ENCODE data around the gene PCOLCE2.

PCOLCE2 gene

DNA sequence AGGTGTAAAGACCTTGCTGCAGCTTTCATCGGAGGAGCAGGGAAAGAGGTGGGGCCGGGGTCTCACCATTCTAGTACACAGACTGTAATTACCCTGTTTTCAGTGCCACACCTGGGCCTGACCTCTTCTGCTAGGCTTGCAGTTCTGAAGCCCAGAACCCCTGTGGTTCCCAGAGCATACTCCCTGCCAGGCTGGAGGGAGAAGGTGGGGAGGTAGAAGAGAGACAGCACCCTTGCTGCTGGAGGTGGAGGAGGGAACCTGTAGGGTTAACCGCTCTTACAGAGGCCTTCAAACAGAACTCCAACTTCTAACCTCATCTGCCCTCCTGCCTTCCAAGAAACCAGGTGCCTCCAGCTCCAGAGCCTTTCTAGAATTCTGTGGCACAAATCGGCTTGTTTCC is 27.0 kb downstream of the PCOLCE2 start:
- H3K4me3 ChIP-seq (ENCODE audit: low read length): no peak overlapping the region
- H3K4me1 ChIP-seq (ENCODE audit: low read length): peaks cover 17% of the 10 kb centered on the region
- no peak overlapping the region for H2AFZ ChIP-seq (ENCODE audit: low read depth, low read length)
- no peaks in the 10 kb centered on the region for H3K36me3 ChIP-seq (replicated peaks; ENCODE audit: low read depth, low read length)
- H4K20me1 ChIP-seq (ENCODE audit: insufficient read depth, low read length): no peaks in the 10 kb centered on the region
- H3K27me3 ChIP-seq (ENCODE audit: low read depth, low read length): peaks cover 7% of the 10 kb centered on the region; the same call in 1 of the 2 replicates
- H3K9ac ChIP-seq (ENCODE audit: low read length): no peak overlapping the region
- H3K79me2 ChIP-seq (ENCODE audit: low read length): no peaks in the 10 kb centered on the region
- TF ChIP-seq, protein P1, sequence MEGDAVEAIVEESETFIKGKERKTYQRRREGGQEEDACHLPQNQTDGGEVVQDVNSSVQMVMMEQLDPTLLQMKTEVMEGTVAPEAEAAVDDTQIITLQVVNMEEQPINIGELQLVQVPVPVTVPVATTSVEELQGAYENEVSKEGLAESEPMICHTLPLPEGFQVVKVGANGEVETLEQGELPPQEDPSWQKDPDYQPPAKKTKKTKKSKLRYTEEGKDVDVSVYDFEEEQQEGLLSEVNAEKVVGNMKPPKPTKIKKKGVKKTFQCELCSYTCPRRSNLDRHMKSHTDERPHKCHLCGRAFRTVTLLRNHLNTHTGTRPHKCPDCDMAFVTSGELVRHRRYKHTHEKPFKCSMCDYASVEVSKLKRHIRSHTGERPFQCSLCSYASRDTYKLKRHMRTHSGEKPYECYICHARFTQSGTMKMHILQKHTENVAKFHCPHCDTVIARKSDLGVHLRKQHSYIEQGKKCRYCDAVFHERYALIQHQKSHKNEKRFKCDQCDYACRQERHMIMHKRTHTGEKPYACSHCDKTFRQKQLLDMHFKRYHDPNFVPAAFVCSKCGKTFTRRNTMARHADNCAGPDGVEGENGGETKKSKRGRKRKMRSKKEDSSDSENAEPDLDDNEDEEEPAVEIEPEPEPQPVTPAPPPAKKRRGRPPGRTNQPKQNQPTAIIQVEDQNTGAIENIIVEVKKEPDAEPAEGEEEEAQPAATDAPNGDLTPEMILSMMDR (IDR thresholded peaks at IDR 0.05; ENCODE audit: low read depth, low read length): no peak
- TF ChIP-seq EZH2phosphoT487 (IDR thresholded peaks at IDR 0.05; ENCODE audit: low read depth): no peak
- H3K9me3 ChIP-seq (ENCODE audit: insufficient read depth, low read length): no peaks in the 10 kb centered on the region
- no peak overlapping the region for H3K27ac ChIP-seq (ENCODE audit: low read length)
- H3K4me2 ChIP-seq (ENCODE audit: low read length): no peak overlapping the region

DNA sequence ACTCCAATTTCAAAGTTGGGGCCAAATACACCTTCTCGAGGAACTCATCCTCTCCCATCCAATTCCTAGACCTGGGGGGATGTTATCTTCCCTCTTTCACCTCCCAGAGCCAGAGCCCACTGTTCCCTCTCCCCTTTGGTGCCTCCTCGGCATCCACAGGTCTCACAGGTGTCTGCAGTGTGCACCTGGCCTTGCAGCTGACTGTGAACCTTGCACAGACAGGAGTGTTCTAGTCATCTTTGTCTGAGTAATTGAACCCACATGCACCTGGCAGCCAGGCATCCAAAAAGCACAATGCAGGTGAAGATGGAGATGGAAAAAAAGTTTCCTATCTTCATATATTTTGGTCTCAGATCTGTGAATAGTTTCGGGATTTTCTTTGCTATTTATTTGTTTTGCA is 30.8 kb downstream of the PCOLCE2 start:
- no peak overlapping the region for H3K9ac ChIP-seq (ENCODE audit: low read length)
- peaks cover 7% of the 10 kb centered on the region; the same call in 1 of the 2 replicates for H3K27me3 ChIP-seq (ENCODE audit: low read depth, low read length)

DNA sequence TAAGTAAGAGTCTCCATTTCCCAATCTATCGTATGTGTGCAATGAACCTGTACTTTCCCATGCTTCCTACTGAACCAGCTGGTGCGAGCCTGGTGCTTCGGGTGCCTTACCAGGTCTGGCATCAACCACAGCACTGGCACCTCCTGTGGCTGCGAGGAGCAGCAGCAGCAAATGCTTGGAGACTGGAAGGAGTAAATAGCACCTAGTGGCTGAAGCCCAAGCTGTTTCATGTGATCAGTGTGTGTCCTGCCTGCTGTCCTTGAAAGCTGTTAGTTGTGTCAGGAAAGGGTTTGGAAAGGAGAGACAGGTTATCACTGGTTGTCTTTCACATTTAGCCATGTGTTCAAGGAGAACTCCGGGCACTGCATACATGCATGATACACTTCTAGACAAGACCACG is 31.8 kb downstream of the PCOLCE2 start:
- Histone ChIP-seq H3K27me3 (ENCODE audit: low read depth, low read length) (peaks cover 7% of the 10 kb centered on the region; the same call in 1 of the 2 replicates), H3K27ac (ENCODE audit: low read length) (no peak overlapping the region)

More for the DNA sequence above, 30.8 kb downstream of the PCOLCE2 start:
- H3K79me2 ChIP-seq (ENCODE audit: low read length): no peaks in the 10 kb centered on the region
- no peak overlapping the region for H2AFZ ChIP-seq (ENCODE audit: low read depth, low read length)
- no peak overlapping the region for H3K4me3 ChIP-seq (ENCODE audit: low read length)
- no peaks in the 10 kb centered on the region for H4K20me1 ChIP-seq (ENCODE audit: insufficient read depth, low read length)
- no peak overlapping the region for H3K27ac ChIP-seq (ENCODE audit: low read length)
- H3K4me1 ChIP-seq (ENCODE audit: low read length): peaks cover 4% of the 10 kb centered on the region
- TF ChIP-seq, protein P1 (IDR thresholded peaks at IDR 0.05; ENCODE audit: low read depth, low read length): no peak
- TF ChIP-seq EZH2phosphoT487 (IDR thresholded peaks at IDR 0.05; ENCODE audit: low read depth): no peak
- no peak overlapping the region for H3K4me2 ChIP-seq (ENCODE audit: low read length)
- no peaks in the 10 kb centered on the region for H3K36me3 ChIP-seq (replicated peaks; ENCODE audit: low read depth, low read length)
- no peaks in the 10 kb centered on the region for H3K9me3 ChIP-seq (ENCODE audit: insufficient read depth, low read length)

DNA sequence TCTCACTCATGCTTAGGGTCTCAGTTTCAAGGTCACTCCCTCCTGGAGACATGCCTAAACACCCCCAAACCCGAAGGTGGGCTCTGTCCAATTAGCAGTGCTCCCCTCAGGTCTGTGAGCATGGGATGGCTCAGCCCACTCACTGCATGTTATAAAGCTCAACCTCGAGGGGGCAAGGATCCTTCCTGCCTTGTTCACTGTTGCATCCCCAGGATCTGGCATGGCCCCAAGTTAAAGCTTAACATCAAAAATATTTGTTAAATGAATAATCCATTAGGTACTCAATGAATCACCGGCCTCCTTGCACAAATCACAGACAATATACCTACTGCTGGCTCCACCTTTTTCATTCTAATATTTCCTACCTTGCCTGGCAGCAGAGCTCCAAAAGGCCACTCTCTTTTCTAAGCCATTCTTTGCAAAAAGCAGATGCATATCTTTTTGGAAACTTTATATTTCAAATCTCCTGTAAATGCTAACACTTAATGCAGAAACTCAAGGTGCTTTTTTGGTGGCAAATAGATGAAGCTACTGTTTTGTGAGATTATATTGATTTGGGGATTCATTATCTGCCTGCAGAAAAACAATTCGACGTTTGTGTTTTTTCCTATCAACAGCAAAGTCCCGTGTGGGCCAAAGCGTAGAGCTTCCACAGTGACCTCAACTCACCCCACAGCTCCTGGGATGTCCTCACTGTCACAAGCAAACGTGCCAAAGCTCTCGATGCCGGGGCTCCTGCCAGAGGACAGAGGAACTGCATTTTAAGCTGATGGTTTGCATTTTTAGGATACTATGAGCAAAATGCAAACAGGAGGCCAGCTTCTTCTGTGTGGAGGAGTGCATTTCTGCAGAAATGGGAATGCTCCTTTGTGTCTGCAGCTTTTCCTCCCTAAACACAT is 35.4 kb downstream of the PCOLCE2 start:
- H3K4me3 ChIP-seq (ENCODE audit: low read length): no peak overlapping the region
- H2AFZ ChIP-seq (ENCODE audit: low read depth, low read length): no peak overlapping the region
- no peak for TF ChIP-seq EZH2phosphoT487 (IDR thresholded peaks at IDR 0.05; ENCODE audit: low read depth)
- TF ChIP-seq, protein P1 (IDR thresholded peaks at IDR 0.05; ENCODE audit: low read depth, low read length): no peak
- H3K27ac ChIP-seq (ENCODE audit: low read length): no peak overlapping the region
- no peaks in the 10 kb centered on the region for H3K27me3 ChIP-seq (ENCODE audit: low read depth, low read length)
- H3K4me2 ChIP-seq (ENCODE audit: low read length): no peak overlapping the region
- peaks cover 6% of the 10 kb centered on the region; the same call in 1 of the 2 replicates for H3K4me1 ChIP-seq (ENCODE audit: low read length)
- no peaks in the 10 kb centered on the region for H4K20me1 ChIP-seq (ENCODE audit: insufficient read depth, low read length)
- no peaks in the 10 kb centered on the region for H3K36me3 ChIP-seq (replicated peaks; ENCODE audit: low read depth, low read length)
- no peaks in the 10 kb centered on the region for H3K9me3 ChIP-seq (ENCODE audit: insufficient read depth, low read length)
- H3K9ac ChIP-seq (ENCODE audit: low read length): no peak overlapping the region
- no peaks in the 10 kb centered on the region for H3K79me2 ChIP-seq (ENCODE audit: low read length)

More for the DNA sequence above, 31.8 kb downstream of the PCOLCE2 start:
- Histone ChIP-seq H2AFZ (ENCODE audit: low read depth, low read length) (no peak overlapping the region), H3K9ac (ENCODE audit: low read length) (no peak overlapping the region), H3K79me2 (ENCODE audit: low read length) (no peaks in the 10 kb centered on the region), H3K4me2 (ENCODE audit: low read length) (no peak overlapping the region), H3K4me1 (ENCODE audit: low read length) (peaks cover 3% of the 10 kb centered on the region; the same call in 1 of the 2 replicates), H3K4me3 (ENCODE audit: low read length) (no peak overlapping the region), H3K9me3 (ENCODE audit: insufficient read depth, low read length) (no peaks in the 10 kb centered on the region), H4K20me1 (ENCODE audit: insufficient read depth, low read length) (no peaks in the 10 kb centered on the region), H3K36me3 (replicated peaks; ENCODE audit: low read depth, low read length) (no peaks in the 10 kb centered on the region)
- TF ChIP-seq, protein P1 (IDR thresholded peaks at IDR 0.05; ENCODE audit: low read depth, low read length): no peak
- no peak for TF ChIP-seq EZH2phosphoT487 (IDR thresholded peaks at IDR 0.05; ENCODE audit: low read depth)

Measured in OCI-LY3 (cell line).